Measurements from ENCODE around the gene CEACAM20. TPM values are rescaled to one million over a fixed set of nuclear protein-coding genes. Genes with fewer than 3 reads are reported as not detected.

The CEACAM20 gene
- total RNA-seq, 4 donors from 2014 or later = not detected

DNA sequence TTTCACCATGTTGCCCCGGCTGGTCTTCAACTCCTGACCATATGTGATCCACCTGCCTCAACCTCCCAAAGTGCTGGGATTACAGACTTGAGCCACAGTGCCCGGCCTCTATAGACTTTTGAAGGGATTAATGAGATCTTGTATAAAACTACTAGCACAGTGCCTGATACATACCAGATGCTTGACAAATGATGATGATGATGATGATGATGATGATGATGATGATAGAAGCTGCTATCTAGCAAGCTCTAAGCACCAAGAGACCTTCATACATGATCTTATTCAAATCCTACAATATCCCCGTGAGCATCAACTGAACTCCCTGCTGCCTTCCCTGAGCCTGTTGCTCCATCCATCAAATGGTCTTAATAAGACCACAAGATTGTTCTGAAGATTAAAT lies 14.4 kb downstream of the CEACAM20 start:
- WGBS, 2 donors = 81 to 89% methylated on average over 3 of the region's 3 CpGs
- TF ChIP-seq CTCF (IDR thresholded peaks at IDR 0.05) = no peak
- no peak for TF ChIP-seq POLR2A (IDR thresholded peaks at IDR 0.05)
- intact Hi-C loops (cut with DNase I; ENCODE audit: low total_unique reads) = no loop called here
- DNase-seq (ENCODE audit: low spot score in 2 of 2) = peak in 1 of 2 donors; percentile 17
- H3K4me3 ChIP-seq (ENCODE audit: low read depth, poor library complexity, severe bottlenecking) = no peak overlapping the region

- TF ChIP-seq CTCF (IDR thresholded peaks at IDR 0.05) = no peak
- TF ChIP-seq POLR2A (IDR thresholded peaks at IDR 0.05) = no peak
- DNase-seq (ENCODE audit: low spot score in 2 of 2) = peak in 1 of 2 donors; percentile 65
- WGBS, 2 donors = 34% methylated on average over 12 of the region's 12 CpGs
- intact Hi-C loops (cut with DNase I; ENCODE audit: low total_unique reads) = no loop called here
- no peak overlapping the region for H3K4me3 ChIP-seq (ENCODE audit: low read depth, poor library complexity, severe bottlenecking)
Measured at GRCh38 chr19:44512326-44513298, 16.9 kb downstream of the CEACAM20 start.

- no peak overlapping the region for H3K4me3 ChIP-seq (ENCODE audit: low read depth, poor library complexity, severe bottlenecking)
- DNase-seq (ENCODE audit: low spot score in 2 of 2) = no peak
- no peak for TF ChIP-seq POLR2A (IDR thresholded peaks at IDR 0.05)
- no peak for TF ChIP-seq CTCF (IDR thresholded peaks at IDR 0.05)
- intact Hi-C loops (cut with DNase I; ENCODE audit: low total_unique reads) = no loop called here
Measured at GRCh38 chr19:44509478-44509877, 20.0 kb downstream of the CEACAM20 start.

DNA sequence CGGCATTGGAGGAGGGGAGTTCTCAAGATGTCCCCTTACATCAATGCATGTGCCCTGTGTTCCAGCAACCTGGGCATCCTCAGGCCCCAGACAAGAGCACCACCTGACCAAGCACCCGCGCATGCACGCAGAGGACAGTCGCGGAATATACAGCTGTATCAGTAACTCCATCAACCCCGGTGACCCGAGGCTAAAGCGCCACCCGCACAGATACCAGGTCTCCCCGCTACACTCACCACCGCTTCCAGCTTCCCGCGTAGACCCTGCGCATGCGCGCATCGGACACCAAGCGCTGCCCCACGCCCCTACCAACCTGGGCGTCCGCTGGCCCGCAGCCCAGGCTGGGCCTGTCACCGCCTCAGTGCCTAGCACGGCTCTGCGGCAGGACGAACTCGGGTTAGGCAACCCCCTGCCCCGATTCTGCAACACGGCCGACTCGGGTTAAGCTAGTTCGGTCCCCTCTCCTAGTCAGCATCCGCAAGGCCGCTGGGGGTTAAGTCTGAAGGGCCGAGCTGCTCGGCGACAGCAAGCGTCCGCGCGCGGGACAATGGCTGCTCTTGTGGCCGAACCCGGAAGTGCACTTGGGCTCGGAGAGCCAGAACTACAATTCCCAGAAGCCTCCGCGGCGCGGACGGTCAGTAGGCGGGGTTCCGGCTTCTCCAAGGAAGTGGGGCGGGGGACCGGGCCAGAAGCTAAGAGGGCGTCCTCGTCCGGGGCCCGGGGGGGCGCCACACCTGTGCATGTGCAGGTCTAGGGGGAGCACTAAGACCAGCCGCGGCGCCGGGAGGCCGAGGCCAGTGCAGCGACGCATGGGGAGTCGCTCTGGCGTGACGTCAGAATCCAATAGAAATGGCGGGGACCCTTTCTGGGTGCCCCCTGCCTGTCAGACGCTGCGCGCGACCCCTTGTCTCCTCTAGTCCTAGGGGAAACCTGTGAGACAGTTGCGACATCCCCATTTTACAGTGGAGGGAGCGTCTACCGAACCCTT lies 29.2 kb downstream of the CEACAM20 start, which contains the start of gene ZNF180:
Gene ZNF180, minus strand, starts transcription at position 561 of the 988 bp plus-strand sequence. CDS start 3,188 bp downstream, outside the sequence.
- peak; percentile 93 to 98 for DNase-seq (ENCODE audit: low spot score in 2 of 2)
- 0 to 1% methylated on average over 57 to 71 of the region's 78 CpGs for WGBS, 2 donors
- intact Hi-C loops (cut with DNase I; ENCODE audit: low total_unique reads) = no loop called here
- peak within 1 kb of the TSS; percentile 93 for H3K4me3 ChIP-seq (ENCODE audit: low read depth, poor library complexity, severe bottlenecking)
- no peak for TF ChIP-seq POLR2A (IDR thresholded peaks at IDR 0.05)
- TF ChIP-seq CTCF (IDR thresholded peaks at IDR 0.05) = peak in 1 of 3 donors; percentile 74

- TF ChIP-seq POLR2A (IDR thresholded peaks at IDR 0.05) = no peak
- peak overlapping the region; percentile 93 for H3K4me3 ChIP-seq (ENCODE audit: low read depth, poor library complexity, severe bottlenecking)
- DNase-seq (ENCODE audit: low spot score in 2 of 2) = no peak
- WGBS, 2 donors = 24 to 28% methylated on average over 6 of the region's 6 CpGs
- intact Hi-C loops (cut with DNase I; ENCODE audit: low total_unique reads) = no loop called here
Measured at GRCh38 chr19:44499559-44499958, 29.9 kb downstream of the CEACAM20 start.
